Dedifferentiated amniotic fluid mesenchymal stem cell (primary cell): Measurements from ENCODE around the gene AFAP1L1.

Source experiments
- DNase-seq: peaks from one replicate; pipeline ENCODE4 v3.0.0-alpha.2; 2016; ENCODE audit errors: extremely low spot score

Gene AFAP1L1

DNA sequence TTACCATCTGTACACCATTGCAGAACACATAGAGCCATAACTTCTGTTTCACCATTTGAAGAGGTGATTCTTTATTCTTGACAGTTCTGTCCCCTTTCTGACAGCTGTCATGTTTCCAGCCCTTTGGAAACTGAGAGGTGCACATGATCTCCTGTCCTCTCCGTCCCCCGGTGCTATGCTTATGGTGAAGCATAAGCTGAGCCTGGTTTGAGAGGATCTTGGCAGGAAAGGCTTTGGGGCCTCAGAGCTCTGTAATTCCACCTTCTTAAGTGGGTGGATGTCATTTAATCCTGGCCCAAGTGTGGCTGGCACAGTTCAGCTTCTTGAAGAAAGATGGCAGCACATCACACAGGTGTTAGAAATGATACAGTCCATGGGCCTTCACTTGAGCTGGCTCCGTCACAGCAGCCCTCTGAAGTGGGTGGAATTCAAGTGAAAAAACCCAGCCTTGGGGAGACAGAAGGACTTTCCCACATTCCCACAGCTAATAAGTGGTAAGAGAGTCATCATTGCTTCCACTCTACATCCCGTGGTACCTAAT lies 43.0 kb downstream of the AFAP1L1 start:
- no peak for DNase-seq

- DNase-seq, result no peak
These were observed 44.1 kb downstream of the AFAP1L1 start for GRCh38 chr5:149315753-149316152.

DNA sequence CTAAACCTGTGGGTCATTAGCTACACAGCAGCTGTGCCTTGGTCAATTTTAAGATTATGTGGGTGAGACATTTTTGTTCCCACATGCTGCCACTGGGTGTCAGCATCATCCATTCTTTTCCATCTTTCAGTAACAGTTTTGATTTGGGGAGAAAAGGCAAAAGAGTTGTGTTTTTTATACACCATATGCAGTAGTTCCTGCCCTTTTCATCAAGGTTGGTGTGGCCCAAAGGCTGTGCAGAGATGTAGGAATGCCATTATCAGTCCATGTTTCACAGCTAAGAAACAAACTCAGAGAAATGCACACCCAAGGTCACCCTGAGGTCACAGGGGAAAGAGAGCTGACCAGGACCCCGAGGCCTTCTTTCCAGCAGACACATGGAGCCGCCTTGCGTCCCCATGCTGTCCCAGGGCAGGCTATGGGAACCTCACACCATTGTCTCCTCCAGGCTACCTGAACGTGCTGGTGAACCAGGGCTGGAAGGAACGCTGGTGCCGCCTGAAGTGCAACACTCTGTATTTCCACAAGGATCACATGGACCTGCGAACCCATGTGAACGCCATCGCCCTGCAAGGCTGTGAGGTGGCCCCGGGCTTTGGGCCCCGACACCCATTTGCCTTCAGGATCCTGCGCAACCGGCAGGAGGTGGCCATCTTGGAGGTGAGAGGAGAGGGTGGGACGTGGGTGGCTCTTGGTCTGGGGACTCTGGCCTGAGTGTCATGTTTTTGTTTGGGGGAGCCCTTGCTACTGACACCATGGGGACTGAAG lies 45.8 kb downstream of the AFAP1L1 start:
- peak; percentile 57 for DNase-seq

GRCh38 chr5:149319174-149319573 lies 47.5 kb downstream of the AFAP1L1 start:
- no peak for DNase-seq

DNA sequence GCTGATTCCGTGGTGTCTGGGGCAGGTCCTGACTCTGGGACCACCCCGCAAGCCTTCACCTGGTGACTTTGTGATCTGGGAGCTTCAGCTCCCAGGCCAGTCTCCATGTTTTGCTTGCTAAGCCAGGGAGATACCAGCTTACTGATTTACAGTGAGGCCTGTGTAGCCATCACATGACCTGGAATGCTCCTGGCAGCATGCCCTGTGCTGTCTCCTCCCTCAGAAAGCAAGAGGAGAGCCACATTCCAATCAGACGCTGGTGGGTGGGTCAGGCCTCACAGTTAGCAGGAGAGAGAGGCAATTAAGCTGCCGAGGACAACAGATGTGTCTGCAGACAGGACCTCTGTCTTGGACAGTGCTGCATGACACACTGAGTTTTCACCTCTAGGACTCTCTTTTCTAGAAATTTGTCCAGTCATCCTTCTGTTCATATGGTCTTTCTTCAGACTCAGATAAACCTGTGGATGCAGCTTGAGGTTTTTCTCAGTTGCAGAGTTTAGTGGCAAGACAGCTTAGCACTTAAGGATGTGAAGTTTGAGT lies 49.2 kb downstream of the AFAP1L1 start:
- peak; percentile 87 for DNase-seq

DNA sequence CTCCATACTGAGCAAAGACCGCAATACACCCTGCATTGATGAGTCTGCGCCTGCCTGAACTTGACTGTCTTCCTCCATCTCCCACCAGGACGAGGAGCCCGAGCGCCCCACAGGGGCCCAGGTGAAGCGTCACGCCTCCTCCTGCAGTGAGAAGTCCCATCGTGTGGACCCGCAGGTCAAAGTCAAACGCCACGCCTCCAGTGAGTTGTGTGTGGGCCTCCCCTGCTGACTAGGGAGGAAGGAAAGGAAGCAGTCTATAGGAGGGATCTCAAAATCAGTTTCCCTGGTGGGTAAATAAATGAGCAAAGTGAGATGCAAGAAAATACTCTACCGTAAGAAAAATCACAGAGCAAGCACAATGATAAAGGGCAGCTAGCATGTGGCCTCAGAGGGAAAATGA lies 50.9 kb downstream of the AFAP1L1 start:
- no peak for DNase-seq

- DNase-seq, result no peak
These were observed 51.6 kb downstream of the AFAP1L1 start for GRCh38 chr5:149323210-149323609.

- no peak for DNase-seq
These were observed 52.1 kb downstream of the AFAP1L1 start for GRCh38 chr5:149323621-149324205.

GRCh38 chr5:149324641-149325040 lies 53.0 kb downstream of the AFAP1L1 start:
- DNase-seq, result no peak

- DNase-seq, result no peak
These were observed 53.6 kb downstream of the AFAP1L1 start for GRCh38 chr5:149325166-149325735.

DNA sequence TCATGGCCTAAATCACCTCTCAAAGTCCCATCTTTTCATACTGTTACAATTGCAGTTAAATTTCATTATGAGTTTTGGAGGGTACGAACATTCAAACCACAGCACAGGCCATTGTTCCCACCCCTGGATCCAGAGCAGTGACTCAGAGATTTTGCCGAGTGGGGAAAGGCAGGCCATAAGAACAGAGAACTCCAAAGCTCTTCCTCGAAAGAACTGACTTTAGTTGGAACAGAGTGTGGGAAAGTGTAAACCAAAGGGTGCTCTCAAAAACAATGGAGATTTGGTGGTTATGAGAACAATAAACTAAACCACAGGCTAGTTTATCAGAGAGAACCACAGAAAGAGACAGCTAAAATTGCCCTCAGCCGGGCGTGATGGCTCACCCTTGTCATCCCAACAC lies 54.2 kb downstream of the AFAP1L1 start:
- no peak for DNase-seq

DNA sequence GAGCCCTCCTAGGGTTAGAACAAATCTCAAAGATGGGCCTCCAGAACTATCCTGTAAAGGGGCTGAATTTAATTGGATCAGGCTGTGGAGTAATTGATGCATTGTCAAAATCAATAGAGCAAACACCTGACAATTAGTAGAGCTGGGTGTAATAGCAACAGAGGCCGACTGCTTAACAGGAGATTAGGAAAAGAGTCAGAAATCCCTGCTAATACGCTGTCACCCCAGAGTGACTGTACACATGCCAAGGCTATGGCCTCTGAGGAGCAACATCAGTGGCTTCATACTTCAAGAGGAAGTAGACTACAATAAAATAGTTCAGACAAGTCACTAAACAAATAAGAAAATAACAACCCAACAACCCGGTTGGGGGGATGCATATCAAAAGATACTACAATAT lies 55.0 kb downstream of the AFAP1L1 start:
- no peak for DNase-seq

DNA sequence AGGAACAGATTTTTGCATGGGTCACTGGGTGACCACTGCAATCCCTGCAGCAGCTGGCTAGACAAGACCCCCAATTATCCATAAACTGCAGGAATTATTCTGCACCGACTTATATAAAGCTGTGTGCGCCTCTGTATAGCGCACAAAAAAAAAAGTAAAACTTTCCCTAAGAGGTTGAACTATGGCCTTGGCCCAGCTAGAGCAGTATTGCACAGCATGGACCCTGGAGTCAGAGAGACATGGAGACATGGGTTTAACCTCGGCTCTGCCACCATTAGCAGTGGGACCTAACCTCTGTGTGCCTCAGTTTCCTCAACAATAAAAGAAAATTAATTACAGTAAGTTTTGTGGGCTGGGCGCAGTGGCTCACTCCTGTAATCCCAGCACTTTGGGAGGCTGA lies 56.5 kb downstream of the AFAP1L1 start:
- no peak for DNase-seq

DNA sequence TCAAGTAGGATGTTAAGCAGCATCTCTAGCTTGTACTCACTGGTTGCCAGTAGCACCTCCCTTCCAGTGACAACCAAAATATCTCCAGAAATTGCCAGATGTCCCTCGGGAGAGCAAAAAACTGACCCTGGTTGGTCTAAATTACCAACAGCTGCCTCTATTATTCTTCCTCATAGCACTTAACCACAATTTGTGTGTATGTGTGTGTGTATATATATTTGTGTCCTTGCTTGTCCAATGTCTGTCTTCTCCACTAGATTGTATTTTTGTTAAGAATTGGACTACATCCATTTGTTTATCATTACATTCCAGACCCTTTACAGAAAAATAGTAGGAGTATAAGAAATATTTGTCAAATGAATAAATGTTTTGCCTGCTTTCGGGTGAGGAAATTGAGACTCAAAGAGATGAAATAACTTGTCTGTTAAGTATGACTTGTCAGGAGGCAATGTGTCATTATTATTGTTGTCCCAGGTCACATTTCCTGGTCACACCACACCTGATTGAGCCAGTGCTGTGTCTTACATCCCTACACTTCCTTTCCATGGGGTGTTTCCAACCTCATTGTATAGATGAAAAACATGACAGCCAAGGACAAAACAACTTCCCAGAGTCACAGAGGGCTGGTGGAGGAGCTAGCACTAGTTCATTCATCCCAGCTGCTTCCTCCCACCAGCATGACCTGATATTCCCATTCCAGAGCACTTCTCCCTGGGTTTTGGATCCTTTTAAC lies 62.2 kb downstream of the AFAP1L1 start:
- peak; percentile 65 for DNase-seq

GRCh38 chr5:149337736-149338135 lies 66.1 kb downstream of the AFAP1L1 start:
- no peak for DNase-seq

DNA sequence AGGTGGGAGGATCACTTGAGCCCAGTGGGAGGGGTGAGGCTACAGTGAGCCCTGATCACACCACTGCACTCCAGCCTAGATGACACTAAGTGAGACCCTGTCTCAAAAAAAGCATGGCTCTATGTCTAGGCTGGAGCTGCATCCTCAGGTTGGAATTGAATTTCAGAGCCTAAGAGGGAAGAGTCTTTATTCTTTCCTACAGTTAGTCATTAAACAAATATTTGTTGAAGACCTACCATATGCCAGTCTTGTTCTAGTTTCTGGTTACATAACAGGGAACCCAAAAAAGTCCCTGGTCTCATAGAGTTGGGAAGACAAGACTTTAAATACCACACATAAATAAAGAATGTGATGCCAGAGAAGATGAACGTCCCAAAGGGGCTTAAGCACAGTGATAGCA lies 66.7 kb downstream of the AFAP1L1 start:
- no peak for DNase-seq

DNA sequence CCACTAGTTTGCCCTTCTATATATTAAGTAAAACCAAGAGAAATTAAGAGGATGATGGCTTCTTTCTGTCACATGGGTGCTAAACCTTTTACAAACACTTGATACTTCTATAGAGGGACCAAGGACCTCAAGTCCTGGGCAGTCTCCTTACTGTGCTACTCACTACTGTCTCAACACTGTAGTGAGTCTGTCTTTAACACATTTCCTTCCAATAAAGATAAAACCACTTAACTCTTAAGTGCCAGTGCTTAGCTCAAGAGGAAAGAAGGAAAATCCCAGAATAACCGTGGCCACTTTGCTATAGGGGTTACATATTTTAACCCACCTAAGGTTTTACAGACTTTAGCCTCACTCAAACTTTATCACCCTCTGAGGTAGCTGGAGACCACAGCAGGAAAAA lies 69.3 kb downstream of the AFAP1L1 start:
- no peak for DNase-seq

- DNase-seq, result no peak
These were observed 70.2 kb downstream of the AFAP1L1 start for GRCh38 chr5:149341876-149342275.

DNA sequence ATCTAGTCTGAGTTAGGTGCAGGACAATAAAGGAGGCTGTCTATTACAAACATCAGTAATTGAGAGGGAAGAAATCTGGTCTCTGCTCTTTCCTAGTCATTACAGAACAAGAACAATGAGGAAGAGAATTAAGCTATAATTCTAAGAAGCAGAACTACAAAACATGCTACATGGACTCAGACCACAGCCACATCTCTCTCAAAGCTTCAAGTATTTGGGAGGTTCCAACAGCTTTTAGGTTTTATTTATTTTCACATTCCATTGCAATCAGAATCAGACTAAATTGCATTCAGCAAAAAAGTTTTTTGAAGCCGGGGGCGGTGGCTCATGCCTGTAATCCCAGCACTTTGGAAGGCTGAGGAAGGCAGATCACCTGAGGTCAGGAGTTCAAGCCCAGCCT lies 72.5 kb downstream of the AFAP1L1 start:
- no peak for DNase-seq

DNA sequence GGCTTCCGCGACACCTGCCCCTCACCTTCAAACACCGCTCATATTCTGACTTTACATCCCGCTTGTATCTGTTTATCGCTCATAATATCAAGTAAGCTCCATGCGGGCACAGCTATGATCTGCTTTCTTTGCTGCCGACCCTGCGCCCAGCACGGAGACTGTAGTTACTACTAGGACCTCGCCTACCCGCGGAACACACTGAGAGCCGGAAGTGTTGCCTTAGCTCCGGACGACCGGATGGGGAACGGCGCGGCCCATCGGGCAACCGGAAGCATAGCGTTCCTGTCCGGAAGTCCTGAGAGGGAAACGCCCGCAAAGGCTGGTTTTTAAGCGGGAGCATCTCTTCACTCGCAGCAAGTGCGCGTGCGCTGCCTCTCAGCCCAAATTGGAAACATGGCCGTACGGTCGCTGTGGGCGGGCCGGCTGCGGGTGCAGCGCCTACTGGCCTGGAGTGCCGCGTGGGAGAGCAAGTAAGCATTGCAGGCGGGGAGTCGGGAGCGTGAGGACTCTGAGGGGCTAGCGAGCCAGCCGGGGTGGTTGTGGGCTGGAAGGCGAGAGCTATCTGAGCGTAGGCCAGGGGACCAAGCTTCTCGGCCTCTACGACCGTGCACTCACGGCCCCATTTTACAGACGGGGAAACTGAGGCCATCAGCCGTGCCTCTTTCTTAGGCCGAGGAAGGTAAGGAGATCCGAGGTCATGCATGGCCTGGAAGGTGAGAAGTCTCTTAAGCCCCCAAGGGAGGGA lies 73.7 kb downstream of the AFAP1L1 start, which contains the start of gene GRPEL2:
Gene GRPEL2 (plus strand): TSS at position 353 of the 745 bp plus-strand sequence. CDS start 41 bp downstream, at position 394.
- peak; percentile 99 for DNase-seq

- peak; percentile 49 for DNase-seq
These were observed 74.2 kb downstream of the AFAP1L1 start for GRCh38 chr5:149345892-149346222.
